GM21529 (cell line): ENCODE measurements around the gene PALLD.
"Not testable (repeated sequence)": the region's sequence is repeated elsewhere in the genome, so short reads cannot be mapped to it uniquely, and the experiment has no call there.

Experiments
- ATAC-seq: cut with Tn5 transposase; IDR thresholded peaks from one replicate; pipeline ENCODE4 v1.9.1; 2021; ENCODE audit not compliant: unreplicated experiment

PALLD gene

DNA sequence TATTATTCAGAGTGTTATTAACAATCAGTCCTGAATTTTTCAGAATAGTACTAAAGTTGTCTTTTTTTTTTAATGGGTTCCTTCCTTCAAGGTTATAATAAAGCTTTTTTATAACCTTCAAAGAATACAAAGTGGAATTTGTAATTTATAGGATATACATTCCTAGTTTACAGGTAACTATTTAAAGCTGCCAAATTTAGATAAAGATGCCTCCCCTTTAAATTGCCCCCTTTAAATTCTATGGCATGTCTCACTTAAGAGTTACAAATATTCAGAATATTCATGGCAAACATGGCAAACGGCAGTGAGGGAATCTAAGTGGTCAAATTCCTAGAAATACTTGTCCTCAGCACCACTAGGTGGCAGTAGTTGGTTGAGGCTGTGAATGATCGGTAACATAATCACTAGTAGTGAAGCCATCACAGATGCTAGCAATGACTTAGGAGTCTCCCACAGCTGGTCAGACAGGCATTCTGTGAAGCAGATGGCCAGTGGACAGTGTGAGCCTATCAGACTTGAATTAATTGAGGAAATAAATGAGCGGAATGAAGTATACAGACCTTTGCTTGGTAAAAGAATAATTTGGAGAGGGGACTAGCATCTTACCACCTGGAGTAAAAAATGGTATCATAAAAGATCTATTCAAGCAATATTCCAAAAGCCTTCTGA lies 426.8 kb downstream of the PALLD start:
- peak; percentile 70 for ATAC-seq

DNA sequence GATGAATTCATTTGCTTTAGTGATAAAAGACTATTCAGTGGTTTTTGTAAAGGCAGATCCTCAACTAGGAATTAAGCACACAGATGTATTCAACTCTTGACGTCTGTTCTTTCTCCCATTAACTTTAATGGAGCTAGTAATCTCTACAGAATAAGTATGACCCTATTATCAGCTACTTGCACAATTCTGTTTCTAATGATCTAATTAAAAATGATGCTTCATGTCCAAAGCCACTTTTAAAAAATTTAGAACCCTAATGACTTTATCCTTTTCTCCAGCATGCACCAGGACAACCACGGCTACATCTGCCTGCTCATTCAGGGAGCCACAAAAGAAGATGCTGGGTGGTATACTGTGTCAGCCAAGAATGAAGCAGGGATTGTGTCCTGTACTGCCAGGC lies 427.8 kb downstream of the PALLD start:
- no peak for ATAC-seq

DNA sequence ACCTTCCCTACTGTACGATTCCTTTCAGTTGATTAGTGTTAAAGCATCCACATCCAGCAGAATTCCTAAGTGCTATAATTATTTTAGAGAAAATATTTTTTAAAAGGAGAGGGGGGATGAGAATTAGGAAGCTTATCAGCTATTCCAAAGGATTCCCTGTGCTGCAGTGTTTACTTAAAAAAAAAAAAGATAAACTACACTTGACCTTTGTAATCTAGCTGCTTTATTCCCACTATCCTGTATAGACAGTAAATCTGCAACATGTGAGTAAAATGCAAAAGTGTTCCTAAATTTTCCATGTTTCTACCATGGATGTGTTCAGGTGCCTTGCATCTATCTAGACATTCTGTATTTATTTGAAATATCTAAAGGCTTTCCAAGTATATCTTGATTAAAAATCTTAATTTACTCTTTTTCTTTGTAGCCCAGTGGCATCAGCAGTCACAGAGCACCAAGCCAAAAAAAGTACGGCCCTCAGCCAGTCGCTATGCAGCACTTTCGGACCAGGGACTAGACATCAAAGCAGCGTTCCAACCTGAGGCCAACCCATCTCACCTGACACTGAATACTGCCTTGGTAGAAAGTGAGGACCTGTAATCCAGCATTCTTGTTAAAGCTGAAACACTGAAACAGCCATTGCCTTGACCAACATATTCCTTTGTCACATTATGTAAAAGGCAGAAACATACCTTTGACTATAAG lies 429.1 kb downstream of the PALLD start:
- ATAC-seq = no peak

DNA sequence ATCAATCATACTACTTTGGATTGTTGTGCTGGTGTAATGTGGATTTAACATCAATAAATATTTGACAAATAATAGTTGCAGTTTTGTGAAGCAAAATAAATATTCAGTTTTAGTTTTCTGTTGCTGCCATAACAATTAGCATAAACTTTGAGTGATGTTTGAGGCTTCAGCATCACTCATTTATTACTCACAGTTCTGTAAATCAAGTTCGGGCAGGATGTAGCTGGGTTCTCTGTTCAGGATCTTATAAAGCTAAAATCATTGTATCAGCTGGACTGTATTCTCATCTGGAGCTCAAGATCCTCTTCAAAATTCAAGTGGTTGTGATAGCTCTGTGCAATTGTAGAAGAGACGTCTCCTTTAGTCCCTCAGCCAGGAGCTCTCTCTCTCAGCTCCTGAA lies 431.5 kb downstream of the PALLD start:
- no peak for ATAC-seq

DNA sequence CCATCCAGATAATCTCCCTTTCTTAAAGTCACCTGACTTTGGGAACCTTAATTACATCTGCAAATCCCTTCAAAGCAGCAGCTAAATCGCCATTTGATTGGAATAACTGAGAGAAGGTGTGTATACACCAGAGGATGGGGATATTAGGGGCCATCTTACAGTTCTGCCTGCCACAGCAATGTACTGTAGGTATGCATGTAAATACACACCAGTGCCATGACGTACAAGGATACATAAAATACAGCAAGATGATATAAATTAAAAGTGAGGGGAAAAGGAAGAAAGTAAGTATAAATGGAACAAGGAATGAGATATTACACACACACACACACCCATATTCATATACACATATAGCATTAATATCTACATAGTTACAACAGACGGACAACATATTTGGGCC lies 432.0 kb downstream of the PALLD start:
- ATAC-seq = no peak

DNA sequence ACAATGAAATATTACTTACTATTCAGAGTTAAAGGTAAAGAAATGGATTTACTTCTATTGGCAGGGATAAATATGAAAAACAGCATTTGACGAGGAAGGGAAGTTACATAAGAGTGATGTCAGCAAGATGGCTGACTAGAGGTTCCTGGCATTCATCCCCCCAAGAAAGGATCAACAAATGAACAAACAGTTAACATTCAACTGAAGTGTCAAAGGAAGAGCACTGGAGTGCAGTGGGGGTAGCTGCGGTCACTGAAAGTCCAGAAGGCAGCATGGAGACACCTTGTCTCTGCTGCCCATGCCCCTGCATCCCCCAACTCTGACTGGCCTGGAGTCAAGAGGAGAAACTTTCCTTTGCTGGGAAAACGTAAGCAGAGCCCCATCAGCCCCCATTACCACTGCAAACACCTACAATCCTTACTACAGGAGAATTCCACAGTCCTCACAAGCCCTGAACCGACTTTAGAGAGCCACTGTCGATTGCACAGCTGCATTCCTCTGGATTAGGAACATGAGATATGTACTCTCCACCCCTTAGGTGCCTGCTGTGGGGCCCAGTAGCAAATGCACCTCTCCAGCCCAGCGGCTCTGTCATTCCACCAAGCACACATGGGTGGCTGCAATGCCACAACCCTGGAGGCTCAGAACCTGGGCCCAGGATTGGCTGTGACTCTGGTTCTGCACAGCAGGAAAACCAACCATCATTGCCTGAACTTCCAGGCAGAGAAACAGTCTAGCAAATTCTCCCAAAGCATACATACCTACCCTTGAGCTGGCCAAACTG lies 433.8 kb downstream of the PALLD start:
- no peak for ATAC-seq

DNA sequence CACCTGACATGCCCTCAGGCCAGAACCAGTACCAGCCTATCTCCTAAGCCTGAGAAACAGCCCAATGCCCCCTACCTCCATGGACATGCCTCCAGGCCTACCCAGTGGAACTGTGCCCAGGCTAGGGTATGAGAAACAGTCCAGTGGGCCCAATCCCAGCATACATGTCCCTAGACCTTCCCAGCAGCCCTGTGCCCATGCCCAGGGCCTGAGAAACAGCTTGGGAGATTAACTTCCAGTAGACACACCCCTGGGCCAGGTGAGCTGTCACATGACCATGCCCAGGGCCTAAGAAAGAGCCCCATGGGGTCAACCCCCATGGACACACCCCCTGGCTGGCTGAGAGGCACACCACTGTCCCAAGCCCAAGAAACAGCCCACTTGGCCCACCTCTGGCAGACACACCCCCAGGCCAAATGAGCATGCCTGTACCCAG lies 434.4 kb downstream of the PALLD start:
- no peak for ATAC-seq

DNA sequence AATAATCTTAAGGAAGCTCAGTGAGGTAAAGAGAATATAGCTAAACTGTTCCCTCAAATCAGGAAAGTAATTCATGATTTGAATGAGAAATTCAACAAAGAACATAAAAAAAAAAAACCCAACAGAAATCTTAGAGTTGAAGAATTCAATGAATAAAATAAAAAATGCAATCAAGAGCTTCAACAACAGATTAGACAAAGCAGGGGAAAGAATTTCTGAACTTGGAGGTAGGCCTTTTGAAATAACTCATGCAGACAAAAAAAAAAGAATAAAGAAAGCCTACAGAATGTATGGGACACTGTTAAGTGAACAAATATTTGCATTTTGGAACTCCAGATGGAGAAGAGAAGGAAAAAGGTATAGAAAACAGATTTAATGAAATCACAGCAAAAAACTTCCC lies 435.3 kb downstream of the PALLD start:
- no peak for ATAC-seq

DNA sequence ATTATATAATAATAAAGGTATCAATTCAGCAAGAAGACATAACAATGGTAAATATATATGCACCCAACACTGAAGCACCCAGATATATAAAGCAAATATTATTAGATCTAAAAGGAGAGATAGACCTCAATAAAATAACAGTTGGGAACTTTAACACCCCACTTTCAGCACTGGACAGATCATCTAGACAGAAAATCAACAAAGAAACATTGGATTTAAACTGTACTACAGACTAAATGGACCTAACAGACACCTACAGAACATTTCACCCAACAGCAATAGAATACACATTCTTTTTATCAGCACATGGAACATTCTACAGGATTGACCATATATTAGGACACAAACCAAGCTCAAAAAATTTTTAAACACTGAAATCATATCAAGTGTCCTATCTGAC lies 436.6 kb downstream of the PALLD start:
- no peak for ATAC-seq

DNA sequence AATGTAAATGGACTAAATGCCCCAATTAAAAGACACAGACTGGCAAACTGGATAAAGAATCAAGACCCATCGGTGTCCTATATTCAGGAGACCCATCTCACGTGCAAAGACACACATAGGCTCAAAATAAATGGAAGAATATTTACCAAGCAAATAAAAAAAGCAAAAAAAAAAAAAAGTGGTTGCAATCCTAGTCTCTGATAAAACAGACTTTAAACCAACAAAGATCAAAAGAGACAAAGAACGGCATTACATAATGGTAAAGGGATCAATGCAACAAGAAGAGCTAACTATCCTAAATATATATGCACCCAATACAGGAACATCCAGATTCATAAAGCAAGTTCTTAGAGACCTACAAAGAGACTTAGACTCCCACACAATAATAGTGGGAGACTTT lies 440.6 kb downstream of the PALLD start:
- not testable (repeated sequence) for ATAC-seq

DNA sequence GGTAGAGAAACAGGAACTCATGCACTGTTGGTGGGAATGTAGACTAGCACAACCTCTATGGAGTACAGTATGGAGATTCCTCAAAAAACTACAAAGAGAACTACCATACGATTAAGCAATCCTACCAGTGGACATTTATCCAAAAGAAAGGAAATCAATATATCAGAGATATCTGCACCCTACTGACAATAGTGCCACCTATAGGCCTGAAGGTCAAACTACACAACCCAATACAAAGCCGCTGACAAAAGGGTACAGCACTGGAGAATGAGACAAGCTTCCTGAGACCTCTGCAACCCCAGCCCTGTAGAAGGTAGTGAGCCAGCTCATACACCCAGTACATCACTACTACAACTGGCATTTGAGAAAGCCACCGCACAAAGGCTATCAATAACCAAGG lies 446.1 kb downstream of the PALLD start:
- ATAC-seq = no peak

DNA sequence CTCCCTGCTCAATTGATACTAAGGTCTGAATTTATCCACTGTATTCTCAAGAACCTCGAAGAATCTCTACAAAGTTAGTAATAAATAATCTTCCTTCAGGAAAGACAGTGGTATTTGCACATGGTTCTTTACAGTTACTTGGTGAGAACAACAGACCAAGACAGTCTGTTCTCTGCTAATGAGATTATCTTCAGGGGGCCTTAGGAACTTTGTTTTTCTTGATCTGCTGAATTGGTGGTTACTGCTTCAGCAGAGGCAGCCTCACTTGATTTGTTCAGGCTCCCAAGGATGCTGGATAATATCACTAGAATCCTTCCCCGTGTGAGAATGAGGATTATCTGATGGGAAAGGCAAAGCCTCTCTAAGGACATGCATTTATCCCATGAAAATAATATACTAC lies 448.4 kb downstream of the PALLD start:
- no peak for ATAC-seq

DNA sequence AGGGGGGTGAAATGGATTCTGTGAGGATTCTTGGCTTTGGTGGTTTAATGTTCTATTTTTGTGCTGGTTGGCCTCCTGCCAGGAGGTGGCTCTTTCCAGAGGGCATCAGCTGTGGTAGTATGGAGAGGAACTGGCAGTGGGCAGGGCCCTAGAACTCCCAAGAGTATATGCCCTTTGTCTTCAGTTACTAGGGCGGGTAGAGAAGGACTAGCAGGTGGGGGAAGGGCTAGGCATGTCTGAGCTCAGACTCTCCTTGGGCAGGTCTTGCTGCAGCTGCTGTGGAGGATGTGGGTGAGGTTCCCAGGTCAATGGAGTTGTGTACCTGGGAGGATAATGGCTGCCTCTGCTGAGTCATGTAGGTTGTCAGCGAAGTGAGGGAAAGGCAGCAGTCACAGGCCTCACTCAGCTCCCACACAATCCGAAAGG lies 456.0 kb downstream of the PALLD start:
- ATAC-seq = not testable (repeated sequence)

DNA sequence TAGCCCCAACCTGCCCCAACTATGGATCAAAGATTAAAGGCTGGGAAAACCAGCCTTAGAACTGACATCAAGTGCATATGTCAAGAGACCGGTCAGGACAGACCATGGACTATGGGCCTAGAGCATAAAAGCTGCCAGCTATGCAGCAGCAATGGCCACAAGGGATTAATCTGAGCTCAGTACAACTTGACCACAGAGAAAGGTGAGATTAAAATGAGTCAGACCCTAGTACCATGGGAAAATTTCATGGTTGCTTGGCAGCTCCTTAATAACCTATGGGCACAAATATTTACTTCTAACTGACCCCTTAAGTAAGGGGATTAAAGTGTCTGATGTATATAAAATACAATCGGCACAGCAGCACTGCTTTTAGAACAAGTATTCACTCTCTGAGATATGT lies 458.8 kb downstream of the PALLD start:
- ATAC-seq = no peak

DNA sequence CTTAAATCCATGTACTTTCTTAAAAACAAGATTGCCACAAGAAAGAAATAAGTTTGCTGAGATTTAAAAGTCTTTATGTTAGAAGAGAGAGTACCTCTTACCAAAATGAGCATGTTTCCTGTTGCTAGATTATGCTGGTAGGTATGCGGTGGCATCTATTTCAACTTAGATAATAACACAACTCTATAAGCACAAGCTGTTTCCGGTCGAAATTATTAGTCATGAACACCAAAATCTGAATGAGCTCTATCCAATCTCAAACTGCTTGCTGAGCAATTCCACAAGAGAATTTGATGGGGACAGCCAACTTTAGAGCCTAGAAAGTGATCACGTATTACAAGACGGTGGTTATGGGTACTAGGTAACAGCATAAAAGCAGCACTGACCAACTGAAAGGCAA lies 463.9 kb downstream of the PALLD start:
- no peak for ATAC-seq

DNA sequence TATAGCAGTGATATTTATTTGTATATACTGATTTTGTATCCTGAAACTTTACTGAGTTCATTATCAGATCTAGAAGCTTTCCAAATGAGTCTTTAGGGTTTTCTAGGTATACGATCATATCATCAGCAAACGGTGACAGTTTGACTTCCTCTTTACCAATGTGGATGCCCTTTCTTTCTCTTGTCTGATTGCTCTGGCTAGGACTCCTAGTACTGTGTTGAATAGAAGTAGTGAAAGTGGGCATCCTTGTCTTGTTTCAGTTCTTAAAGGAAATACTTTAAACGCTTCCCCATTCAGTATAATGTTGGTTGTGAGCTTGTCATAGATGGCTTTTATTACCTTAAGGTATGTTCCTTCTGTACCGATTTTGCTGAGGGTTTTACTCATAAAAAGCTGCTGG lies 475.7 kb downstream of the PALLD start:
- ATAC-seq = no peak
